Activated T-cell treated with anti-CD3 and anti-CD28 coated beads, Interleukin-2, amount 50 U/mL, for 48 hours (primary cell): ENCODE data around the gene RPS27L.

Source experiments
- DNase-seq, 2 experiments: peaks; one replicate each; pipeline ENCODE4 v3.0.0-alpha.2; 2020

RPS27L gene

DNA sequence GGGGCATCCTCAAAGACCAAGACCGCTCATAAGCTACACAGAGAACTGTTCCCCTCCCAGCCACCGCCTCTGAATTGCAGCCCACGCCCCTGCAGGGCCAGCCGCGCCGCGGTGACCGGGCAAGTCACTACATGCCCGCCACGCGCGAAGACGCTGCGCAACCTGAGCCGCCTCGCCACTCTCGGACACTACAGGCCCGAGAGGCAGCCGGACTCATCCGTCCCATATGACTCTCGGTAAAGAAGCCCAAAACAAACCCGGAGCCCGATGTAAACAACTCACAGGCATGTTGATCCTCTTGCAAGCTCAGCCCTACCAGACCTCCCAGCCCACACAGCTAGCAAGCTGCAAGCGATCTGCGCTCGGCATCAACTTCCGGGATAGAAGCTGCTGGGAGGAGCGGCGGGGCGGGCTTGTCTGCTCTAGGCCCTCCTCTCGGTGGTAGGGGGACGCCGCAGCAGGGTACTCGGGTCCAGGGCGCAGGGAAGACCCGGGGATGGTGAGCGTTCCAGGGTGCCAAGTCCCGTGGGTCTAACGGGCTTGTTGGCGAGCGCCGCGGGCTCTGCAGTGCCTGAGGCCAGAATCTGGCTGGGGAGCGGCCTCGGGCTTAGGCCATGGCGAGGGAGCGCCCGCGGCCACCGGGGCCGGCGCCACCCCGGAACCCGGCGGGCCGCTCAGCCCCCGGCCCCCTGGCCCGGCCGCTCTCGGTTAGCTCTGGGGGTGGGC lies at the start of gene RPS27L:
Gene RPS27L (minus strand): TSS at position 360 of the 726 bp plus-strand sequence. CDS start 72 bp downstream, at position 288.
- DNase-seq: peak; percentile 89 to 92

DNA sequence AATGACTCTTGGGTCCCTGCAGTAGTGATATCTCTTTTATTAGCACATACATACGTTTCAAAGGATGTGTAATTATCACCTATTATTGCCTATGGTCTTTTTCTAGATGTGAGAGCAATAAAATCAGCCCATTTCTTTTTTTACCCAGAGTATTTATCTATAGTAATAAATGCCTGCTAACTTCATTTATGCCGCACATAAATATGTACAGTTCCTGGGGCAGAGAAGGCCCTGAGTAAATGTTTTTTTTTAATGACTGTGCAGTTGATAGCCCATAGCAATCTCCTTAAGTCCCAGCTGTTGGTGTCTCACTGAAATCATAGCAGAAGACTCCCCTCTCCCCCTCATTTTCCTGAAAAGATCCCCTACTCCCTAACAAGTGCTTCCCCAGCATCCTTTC lies 48.8 kb upstream of the RPS27L start:
- no peak for DNase-seq

DNA sequence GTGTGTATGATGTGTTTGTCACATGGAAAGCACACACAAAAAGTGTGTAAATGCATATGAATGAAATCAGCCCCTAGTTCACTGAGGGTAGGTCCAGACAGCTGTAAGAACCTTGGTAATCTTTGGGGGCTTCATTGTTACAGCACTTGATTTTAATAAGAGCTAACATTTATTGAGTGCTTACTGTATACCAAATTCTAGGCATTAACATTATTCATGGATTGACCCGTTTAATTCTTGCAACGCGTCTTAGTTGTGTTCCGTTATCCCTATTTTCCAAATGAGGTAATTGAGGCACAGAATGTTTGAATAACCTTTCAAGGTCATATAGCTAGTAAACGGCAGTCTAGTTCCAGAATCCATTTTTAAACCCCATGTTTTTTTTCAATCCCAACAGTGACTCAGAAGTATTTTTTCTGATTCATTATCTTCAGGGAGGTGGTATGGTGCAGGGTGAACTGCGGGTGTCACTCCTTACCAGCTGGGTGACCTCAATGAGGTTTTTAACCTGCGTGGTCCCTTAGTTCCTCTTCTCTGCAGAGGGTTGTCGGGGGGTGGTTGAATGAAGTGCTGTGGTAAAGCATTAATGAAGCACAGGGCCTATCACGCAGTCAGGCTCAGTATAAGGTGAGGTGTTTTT lies 46.3 kb upstream of the RPS27L start:
- peak; percentile 50 to 51 for DNase-seq

DNA sequence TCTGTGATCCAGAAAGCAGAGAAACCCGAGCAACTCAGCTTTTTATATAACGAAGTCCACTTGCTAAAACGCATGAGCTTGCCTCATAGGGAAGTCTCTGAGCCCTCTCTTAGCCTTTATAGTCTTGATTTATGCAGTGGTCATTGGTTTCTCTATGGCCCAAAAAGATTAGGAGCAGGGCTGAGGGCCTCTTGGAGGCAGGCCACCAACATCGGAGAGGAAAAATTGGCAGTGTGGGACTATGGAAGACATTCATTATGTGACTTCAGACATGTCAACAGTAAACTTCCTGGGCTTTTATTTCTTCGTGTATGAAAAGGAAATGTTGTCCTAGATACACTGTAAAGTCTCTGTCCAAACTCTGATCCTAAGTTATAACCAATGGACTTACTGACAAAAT lies 45.6 kb upstream of the RPS27L start:
- no peak for DNase-seq

DNA sequence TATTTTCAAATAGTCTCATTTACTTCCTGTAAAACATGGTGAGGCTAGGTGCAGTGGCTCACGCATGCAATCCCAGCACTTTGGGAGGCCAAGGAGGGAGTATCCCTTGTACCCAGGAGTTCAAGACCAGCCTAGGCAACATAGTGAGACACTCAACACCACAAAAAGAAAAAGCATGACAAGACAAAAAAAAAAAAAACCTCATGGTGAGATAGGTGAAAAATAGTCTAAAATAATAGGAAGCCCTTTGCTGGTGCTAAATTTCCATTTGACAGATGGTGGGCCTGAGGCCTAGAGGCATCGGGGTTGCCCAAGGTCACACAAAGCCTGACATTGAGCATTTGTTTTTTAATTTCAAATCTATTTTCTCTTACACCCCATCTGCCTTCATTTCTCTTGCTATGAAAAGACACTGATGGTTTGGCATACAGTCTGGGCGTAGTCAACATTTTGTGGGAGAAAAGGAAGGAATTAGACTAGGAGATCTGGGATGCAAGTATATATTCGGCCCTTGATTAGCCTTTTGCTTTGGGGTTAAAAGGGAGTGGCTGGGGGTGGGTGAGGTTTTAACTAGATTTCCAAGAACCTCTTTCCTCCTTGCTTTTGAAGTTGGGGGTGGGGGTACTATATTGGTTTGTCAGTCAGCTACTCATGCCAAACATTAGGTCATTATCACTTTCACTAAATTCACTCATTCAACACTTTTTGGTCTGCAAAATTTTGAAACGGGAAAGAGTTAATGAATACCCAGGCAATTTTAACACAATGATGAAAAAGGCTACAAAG lies 43.4 kb upstream of the RPS27L start:
- DNase-seq: no peak

DNA sequence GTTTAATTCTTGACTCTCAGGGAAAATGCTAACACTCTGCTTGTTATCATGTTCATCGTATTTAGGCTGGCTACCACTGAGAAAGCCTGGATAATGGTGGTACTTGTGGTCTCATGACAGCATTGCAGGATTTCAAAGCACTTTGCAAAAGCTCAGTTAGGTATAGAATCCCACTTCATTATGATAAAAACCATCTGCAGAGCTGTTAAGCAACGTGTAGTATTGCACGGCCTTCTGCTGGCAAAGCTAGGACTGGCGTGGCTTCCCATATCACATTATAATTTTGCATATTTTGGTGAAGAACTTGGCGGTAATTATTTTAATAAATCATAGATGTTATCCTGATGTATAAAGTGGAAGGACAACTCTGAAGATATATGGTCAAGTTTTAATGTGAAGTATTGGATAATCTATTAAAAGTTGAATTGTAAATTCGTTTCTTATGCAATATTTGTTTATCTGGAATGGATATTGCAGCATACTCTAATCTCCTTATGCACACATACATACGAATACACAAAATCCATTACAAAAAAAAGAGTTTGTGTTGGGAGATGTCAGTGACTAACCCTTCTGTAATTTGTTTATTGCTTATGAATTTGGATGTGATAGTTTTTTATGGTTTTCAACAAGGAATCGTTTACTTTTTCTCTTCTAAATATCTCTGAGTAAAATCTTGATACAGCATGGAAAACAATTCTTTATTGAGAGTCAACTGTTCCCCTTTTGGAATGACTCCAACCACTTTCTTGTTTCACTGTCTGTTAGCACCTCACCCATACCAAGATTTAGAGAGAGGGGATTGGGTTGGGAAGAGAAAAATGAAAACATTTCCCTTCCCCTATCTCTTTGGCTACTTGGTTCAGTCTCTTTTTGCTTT lies 41.3 kb upstream of the RPS27L start:
- no peak for DNase-seq

DNA sequence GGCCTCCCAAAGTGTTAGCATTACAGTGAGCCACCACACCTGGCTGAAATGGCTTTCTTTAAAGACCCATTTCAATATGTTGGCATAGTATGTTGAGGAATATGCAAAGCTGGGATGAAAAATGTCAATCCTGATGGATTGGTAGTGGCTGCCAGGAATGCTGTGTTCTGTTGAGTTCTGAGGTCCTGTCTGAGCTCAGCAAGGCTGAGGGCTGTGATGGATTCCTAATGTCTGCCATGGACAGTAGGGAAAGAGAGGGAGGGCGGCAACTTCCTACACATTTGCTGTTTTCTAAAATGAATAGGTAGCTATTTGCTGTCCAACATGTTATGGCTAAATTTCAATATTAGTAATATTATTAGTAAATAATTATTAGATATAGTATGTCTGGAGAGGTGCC lies 40.3 kb upstream of the RPS27L start:
- no peak for DNase-seq

DNA sequence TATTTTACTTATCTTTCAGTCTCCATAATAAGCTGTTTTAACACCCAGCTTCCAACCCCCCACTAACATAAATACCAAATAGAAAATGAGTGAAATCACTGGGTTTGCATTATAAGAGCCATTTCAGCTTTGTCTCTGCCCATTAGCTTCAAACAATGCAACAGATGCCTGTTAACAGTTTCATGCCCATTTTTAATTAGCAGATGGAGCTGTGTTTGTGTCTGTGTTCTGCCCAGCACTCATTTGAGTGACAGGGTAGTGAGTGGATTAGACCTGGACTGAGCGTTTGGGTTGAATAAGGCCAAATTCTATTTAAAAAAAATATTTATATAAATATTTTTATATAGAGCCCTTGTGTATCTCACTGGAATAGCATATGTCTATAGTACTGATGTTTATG lies 39.6 kb upstream of the RPS27L start:
- DNase-seq: no peak

DNA sequence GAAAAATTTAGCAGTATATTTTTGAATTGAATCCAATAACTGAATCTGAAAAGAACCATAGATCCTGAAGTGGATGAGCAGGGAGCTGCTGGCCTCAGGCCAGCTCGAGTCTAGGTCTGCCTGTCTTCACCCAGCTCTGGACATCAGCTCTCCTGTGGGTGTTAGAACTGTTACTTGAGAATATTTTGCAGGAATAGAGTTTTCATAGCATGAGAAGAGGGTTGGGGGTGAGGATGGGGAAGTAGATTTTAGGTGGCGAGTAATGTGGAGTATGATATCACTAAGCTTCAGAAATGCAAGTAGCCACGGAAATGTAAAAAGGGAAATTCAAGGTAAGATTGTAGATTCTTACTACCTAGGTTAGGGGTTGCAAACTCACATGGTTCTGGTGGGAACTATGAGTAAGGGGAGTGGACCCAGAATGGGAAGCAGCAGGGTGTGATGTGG lies 38.3 kb upstream of the RPS27L start:
- DNase-seq: no peak

DNA sequence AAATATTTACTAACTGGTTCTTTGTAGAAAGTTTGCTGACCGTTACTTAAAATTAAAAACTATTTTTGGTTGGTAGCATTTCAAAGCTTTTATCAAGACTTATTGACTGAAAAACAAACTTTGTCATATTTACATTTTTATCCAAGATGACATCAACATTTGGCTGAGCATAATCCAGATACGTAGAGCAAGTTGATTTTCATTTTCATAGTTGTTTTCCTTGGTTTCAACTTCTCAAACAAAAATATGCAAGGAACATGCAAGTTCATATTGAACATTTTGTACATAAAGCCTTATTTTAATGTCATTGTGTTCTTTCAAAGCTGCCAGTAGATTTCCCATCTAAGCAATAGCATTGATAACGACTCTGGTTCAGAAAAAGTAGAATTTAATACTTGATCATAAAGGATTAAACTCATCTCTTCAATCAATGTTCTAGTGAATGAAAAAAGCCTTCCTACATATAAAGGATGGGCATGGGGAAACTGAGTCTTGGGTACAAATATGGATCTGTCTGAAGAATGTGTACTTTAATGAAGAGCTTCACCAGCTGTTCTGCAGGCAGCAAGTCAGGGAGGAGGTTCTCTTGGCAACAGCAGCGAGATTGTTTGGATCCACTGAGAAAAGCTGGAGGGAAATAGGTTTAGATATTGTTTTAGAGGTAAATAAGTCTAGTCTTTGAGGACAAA lies 37.7 kb upstream of the RPS27L start:
- no peak for DNase-seq

DNA sequence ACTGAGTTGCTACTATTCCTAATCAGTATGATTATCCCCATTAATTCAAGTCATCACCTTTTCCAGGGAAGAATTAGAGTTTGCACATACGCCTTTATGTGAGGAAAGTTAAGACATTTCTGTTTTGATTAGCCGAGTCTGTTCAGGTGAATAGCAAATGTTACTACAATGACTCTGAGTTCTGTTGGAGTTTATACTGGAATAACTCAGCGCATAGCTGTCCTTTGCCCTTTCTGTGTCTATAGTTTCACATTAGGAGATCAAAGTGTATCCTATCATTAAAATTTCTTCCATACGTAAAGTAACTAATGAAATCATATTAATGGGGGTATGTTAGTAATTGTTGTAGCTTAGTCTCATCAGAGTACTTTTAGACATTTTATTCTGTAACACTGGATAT lies 37.0 kb upstream of the RPS27L start:
- DNase-seq: no peak

DNA sequence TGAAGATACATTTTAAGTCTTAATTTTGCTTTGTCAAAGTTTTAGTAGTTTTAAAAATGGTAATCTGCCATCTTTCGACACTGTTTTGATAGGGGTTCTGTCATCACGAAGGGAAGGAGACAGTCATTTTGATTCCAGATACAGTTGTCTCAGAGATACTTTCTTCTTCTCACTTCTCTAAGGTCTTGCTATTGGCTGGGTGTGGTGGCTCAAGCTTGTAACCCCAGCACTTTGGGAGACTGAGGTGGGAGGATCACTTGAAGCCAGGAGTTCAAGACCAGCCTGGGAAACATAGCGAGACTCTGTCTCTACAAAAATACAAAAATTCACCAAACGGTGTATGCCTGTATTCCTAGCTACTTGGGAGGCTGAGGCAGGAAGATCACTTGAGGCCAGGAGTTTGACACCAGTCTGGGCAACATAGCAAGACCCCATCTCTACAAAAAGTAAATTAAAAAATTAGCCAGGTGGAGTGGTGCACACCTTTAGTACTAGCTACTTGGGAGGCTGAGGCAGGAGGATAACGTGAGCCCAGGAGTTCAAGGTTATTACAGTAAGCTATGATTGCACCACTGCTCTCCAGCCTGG lies 35.4 kb upstream of the RPS27L start:
- peak; percentile 47 to 54 for DNase-seq

DNA sequence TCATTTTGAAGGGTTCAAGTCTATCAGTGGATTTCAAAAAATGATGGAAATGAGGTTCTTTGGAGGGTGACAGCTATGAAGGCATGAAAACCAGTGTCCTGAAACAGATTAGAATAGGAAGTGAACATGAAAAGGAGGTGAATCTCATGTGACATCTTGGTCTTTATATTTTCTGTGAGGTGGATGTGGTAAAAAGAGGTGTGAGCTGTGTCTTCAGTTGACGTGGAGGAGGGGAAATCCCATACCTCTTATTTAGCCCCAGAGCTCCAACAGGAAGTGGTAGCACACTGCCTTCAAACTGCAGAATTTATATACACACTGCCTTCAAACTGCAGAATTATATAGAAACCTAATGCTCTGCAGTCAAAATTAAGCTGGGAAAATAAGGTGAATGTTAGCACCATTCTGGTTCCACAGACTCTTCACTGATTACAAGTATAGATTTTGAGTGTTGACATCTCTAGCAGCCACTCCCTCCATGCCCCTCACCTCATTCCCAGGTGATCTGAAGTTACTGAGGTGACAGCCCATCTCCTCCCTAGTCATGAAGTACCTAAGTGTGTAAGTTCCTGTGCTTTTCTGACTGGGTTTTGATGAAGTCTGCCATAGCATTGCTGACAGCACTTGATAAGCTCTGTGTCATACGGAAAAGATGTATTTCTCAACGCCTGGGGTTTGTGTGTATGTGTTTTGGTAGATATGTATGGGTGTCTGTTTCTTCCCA lies 34.8 kb upstream of the RPS27L start:
- DNase-seq: peak; percentile 39 to 45

DNA sequence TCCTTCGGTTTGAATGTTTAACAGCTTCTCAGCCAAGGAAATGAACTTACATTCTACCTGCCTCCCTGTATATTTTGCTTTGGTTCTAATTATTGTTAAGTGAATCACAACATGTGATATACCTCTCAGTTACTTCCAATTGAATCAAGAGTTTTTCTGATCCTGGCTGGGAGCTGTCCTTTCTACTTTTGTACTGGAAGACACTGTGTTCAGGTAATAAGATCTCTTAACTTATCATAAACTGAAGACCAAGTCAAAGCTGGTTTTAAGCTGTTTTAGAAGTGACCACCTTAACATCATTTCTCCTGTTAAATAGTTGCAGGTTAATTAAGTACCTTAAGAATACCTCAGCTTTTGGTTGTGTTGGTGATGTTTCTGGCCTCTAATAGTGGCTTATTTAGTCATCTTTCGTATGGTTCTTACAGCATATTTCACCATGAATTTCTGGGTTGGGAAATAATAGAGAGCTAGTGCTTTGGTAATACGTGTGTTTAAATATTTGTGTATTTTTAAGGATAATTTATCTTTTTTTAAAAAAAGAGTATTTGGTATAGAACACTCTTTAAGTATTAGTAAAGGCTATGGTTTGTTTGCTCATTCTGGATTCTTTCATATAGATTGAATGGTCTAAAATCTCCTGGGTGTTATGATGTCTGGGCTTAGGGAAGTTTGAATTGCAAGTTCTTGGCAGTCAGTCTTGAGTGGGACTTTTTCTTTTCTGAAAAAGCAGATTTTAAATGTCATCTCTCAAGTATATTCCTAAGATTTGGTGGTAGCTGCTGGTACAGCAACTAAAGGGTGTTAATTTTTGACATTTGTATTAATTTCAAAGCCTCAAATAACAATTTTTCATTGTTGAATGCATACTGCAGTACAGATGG lies 33.7 kb upstream of the RPS27L start:
- DNase-seq: no peak

DNA sequence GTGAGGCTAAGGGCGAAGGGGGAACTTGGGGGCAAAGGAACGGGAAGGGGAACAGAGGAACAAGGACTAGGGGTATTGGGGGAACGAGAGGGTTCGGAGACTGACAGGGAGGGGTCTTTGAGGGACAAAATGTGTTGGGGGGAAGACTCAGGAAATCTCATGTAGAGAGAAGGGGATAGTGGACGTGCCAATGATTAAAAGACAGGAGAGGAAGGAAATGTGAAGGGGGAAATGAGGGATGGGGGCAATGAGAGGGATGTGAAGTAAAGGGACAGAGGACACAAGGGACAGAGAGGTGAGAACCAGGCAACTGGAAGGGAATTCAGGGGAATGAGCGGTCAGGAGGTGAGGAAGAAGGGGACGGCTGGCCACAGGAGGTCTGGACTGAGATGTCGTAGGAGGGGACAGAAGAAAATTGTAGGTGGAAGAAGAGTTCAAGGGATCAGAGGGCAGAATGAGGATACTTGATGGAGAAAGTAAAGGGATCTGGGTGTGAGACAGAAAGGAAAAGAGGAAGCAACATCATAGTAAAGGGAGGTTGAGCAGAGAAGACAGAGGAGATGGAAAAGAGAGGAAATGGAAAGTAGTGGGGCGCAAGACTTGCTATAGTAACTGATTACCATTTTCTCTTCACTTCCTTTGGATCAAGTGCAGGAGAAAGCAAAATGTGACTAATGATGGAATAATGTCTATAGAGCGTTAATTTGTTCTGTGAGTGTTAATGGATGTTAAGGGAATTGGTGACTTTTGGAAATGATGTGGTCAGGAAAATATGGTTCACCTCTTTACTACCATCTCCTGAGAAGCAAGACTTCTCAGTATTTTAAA lies 32.9 kb upstream of the RPS27L start:
- DNase-seq: no peak

DNA sequence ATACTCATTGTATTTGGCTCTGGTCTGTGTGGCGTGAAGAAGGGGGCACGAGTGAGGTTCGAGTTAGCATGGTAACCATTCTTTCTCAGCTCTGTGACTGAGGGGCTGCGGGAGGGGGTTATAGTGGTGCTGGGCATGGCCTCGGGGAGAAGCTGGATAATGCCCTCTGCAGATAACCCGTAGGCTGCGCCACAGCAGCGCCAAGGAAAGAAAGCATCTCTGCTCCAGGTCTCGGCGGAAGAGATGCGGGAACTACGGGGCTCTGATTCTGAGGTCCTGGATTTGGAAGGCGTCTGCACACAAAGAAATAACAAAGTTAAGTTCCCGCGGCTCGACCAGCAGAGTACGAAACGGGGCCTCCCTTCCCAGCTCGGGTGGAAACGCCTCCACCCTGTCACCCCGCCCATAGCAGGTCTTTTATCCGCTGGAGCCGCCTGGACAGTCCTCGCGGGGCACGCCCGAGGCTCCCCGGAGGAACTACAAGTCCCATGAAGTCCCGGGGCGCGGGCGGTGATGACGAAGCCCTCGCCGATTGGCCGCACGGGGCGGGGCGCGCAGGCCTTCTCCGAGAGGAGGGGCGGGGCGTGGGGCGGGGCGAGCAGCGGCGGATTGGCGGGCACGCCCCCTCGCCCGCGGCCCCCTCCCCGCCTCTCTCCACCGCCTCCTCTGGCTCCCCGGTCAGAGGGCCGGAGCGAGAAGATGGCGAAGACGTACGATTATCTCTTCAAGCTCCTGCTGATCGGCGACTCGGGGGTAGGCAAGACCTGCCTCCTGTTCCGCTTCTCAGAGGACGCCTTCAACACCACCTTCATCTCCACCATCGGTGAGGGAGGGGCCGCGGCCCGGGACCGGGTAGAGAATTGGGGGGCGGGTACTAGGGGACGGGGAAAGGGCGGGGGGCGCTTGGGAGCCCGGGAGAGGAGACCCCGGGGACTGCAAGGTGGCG lies 31.9 kb upstream of the RPS27L start, which contains the start of gene RAB8B:
Gene RAB8B (plus strand): TSS at position 681 of the 946 bp plus-strand sequence. CDS start 19 bp downstream, at position 700.
- peak; percentile 99 for DNase-seq

DNA sequence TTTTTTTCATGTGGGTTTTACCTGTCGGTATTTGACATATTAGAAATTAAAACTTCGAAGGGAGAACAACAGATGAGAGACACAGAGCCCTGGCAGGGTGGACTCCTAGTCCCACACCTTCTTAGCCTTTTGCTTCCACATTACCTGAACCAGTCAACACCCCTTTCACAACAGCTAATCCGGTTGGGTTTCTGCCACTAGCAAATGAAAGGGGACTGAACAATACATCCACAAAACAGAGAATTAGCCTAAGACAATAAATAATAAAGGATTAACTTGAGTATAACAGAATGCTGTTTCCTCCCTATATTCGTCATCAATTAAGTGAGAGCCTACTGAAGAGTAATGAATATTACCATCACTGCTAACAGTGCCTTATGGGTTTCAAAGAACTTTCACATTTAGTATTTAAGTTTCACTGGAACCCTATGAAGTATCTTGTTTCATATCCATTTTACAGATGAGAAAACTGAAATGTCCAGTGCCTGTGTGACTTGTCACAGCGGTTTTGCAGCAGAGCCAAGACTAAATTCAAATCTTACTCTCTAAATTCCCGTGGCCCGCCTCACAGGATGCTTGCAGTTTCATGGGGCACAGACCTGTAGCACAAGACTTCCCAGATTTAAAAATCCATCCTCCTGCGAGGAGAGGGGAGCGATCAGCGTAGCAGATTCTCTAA lies 31.1 kb upstream of the RPS27L start:
- DNase-seq: peak; percentile 58 to 62
